ENCODE measurements around the gene SLC25A28. TPM values are rescaled to one million over a fixed set of nuclear protein-coding genes. Genes with fewer than 3 reads are reported as not detected.
"Not testable (repeated sequence)": the region's sequence is repeated elsewhere in the genome, so short reads cannot be mapped to it uniquely, and the experiment has no call there.

Gene SLC25A28
- total RNA-seq, 1 donor from 2014 or later, result 42.0 TPM

- DNase-seq (ENCODE audit: low spot score), result no peak
These were observed 8.8 kb upstream of the SLC25A28 start for GRCh38 chr10:99628923-99629624.

- DNase-seq (ENCODE audit: low spot score), result not testable (repeated sequence)
These were observed 4.9 kb upstream of the SLC25A28 start for GRCh38 chr10:99625124-99625523.

- DNase-seq (ENCODE audit: low spot score), result no peak
These were observed 3.7 kb upstream of the SLC25A28 start for GRCh38 chr10:99623919-99624318.

- DNase-seq (ENCODE audit: low spot score), result no peak
These were observed 1.4 kb upstream of the SLC25A28 start for GRCh38 chr10:99621454-99622251.

GRCh38 chr10:99620711-99621453 lies 643 bp upstream of the SLC25A28 start:
- DNase-seq (ENCODE audit: low spot score), result peak; percentile 93

- no peak for DNase-seq (ENCODE audit: low spot score)
These were observed 994 bp downstream of the SLC25A28 start for GRCh38 chr10:99619090-99619800.

GRCh38 chr10:99617696-99618095 lies 2.5 kb downstream of the SLC25A28 start:
- DNase-seq (ENCODE audit: low spot score), result no peak

- DNase-seq (ENCODE audit: low spot score), result no peak
These were observed 4.8 kb downstream of the SLC25A28 start for GRCh38 chr10:99615426-99615825.

- peak; percentile 27 for DNase-seq (ENCODE audit: low spot score)
These were observed 7.9 kb downstream of the SLC25A28 start for GRCh38 chr10:99612167-99612831.

- DNase-seq (ENCODE audit: low spot score), result no peak
These were observed 8.9 kb downstream of the SLC25A28 start for GRCh38 chr10:99611326-99611725.

- DNase-seq (ENCODE audit: low spot score), result no peak
These were observed 10.0 kb downstream of the SLC25A28 start for GRCh38 chr10:99610221-99610620.

- no peak for DNase-seq (ENCODE audit: low spot score)
These were observed 11.1 kb downstream of the SLC25A28 start for GRCh38 chr10:99609186-99609585.

GRCh38 chr10:99605351-99605750 lies 14.9 kb downstream of the SLC25A28 start:
- DNase-seq (ENCODE audit: low spot score), result no peak

GRCh38 chr10:99604862-99605261 lies 15.4 kb downstream of the SLC25A28 start:
- DNase-seq (ENCODE audit: low spot score), result no peak

- no peak for DNase-seq (ENCODE audit: low spot score)
These were observed 21.3 kb downstream of the SLC25A28 start for GRCh38 chr10:99598781-99599509.

GRCh38 chr10:99598011-99598410 lies 22.2 kb downstream of the SLC25A28 start:
- DNase-seq (ENCODE audit: low spot score), result no peak

- DNase-seq (ENCODE audit: low spot score), result not testable (repeated sequence)
These were observed 23.5 kb downstream of the SLC25A28 start for GRCh38 chr10:99596708-99597107.

- no peak for DNase-seq (ENCODE audit: low spot score)
These were observed 24.3 kb downstream of the SLC25A28 start for GRCh38 chr10:99595770-99596465.

- no peak for DNase-seq (ENCODE audit: low spot score)
These were observed 25.0 kb downstream of the SLC25A28 start for GRCh38 chr10:99595236-99595635.

- DNase-seq (ENCODE audit: low spot score), result peak; percentile 72
These were observed 26.9 kb downstream of the SLC25A28 start for GRCh38 chr10:99593312-99593711.
